IMR-90 (cell line): ENCODE measurements around the gene RASSF3.

Experiments used
- POLR2A ChIP-seq: IDR thresholded peaks from 2 replicates; pipeline ENCODE4 v1.6.1; 2012; ENCODE audit warnings: mild to moderate bottlenecking, low read depth, low read length
- TF ChIP-seq, protein P1 (sequence below): conservative IDR thresholded peaks from 2 replicates; pipeline ENCODE4 v1.5.1; 2012; ENCODE audit warnings: mild to moderate bottlenecking, low read depth, low read length, improper control_type of control experiment

GRCh38 chr12:64627771-64628170, 17.5 kb downstream of the RASSF3 start:
- TF ChIP-seq, protein P1, sequence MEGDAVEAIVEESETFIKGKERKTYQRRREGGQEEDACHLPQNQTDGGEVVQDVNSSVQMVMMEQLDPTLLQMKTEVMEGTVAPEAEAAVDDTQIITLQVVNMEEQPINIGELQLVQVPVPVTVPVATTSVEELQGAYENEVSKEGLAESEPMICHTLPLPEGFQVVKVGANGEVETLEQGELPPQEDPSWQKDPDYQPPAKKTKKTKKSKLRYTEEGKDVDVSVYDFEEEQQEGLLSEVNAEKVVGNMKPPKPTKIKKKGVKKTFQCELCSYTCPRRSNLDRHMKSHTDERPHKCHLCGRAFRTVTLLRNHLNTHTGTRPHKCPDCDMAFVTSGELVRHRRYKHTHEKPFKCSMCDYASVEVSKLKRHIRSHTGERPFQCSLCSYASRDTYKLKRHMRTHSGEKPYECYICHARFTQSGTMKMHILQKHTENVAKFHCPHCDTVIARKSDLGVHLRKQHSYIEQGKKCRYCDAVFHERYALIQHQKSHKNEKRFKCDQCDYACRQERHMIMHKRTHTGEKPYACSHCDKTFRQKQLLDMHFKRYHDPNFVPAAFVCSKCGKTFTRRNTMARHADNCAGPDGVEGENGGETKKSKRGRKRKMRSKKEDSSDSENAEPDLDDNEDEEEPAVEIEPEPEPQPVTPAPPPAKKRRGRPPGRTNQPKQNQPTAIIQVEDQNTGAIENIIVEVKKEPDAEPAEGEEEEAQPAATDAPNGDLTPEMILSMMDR: no peak
- no peak for TF ChIP-seq POLR2A
